GM21786 (cell line): Measurements from ENCODE around the gene UNC119B.
A peak's percentile ranks its signal among the peaks of the same experiment; 100 is the strongest.
"Not testable (repeated sequence)": the region's sequence is repeated elsewhere in the genome, so short reads cannot be mapped to it uniquely, and the experiment has no call there.

Source experiments
- ATAC-seq: cut with Tn5 transposase; IDR thresholded peaks from one replicate; pipeline ENCODE4 v1.9.1; 2021; ENCODE audit not compliant: unreplicated experiment

UNC119B gene

GRCh38 chr12:120710031-120710804 lies at the start of gene UNC119B:
TSS of gene UNC119B (plus strand) at chr12:120710458. CDS start at chr12:120710475, 17 bp downstream.
- no peak for ATAC-seq

GRCh38 chr12:120661432-120661831 lies 48.8 kb upstream of the UNC119B start:
- ATAC-seq: no peak

- ATAC-seq: no peak
Measured at GRCh38 chr12:120662879-120663278, 47.4 kb upstream of the UNC119B start.

GRCh38 chr12:120663741-120664140 lies 46.5 kb upstream of the UNC119B start:
- ATAC-seq: no peak

GRCh38 chr12:120666571-120667390 lies 43.5 kb upstream of the UNC119B start:
- no peak for ATAC-seq

- no peak for ATAC-seq
Measured at GRCh38 chr12:120668091-120668867, 42.0 kb upstream of the UNC119B start.

- peak; percentile 62 for ATAC-seq
Measured at GRCh38 chr12:120668868-120669840, 41.1 kb upstream of the UNC119B start.

- not testable (repeated sequence) for ATAC-seq
Measured at GRCh38 chr12:120670237-120670636, 40.0 kb upstream of the UNC119B start.

- no peak for ATAC-seq
Measured at GRCh38 chr12:120670667-120671066, 39.6 kb upstream of the UNC119B start.

GRCh38 chr12:120674097-120674636 lies 36.1 kb upstream of the UNC119B start:
- ATAC-seq: no peak

GRCh38 chr12:120677765-120678473 lies 32.3 kb upstream of the UNC119B start:
- peak; percentile 66 for ATAC-seq

GRCh38 chr12:120678572-120678971 lies 31.7 kb upstream of the UNC119B start:
- ATAC-seq: no peak

- ATAC-seq: no peak
Measured at GRCh38 chr12:120680165-120680738, 30.0 kb upstream of the UNC119B start.

GRCh38 chr12:120684523-120684932 lies 25.7 kb upstream of the UNC119B start:
- ATAC-seq: peak; percentile 14

GRCh38 chr12:120685522-120685921 lies 24.7 kb upstream of the UNC119B start:
- no peak for ATAC-seq

- ATAC-seq: peak; percentile 59
Measured at GRCh38 chr12:120686151-120686689, 24.0 kb upstream of the UNC119B start.

GRCh38 chr12:120686690-120687577 lies 23.3 kb upstream of the UNC119B start, which contains the start of gene MLEC:
TSS of gene MLEC (plus strand) at chr12:120687149. CDS start at chr12:120687297, 148 bp downstream.
- peak; percentile 59 for ATAC-seq
